H9 (cell line): ENCODE measurements around the gene TLX2. TPM values are rescaled to one million over a fixed set of nuclear protein-coding genes. Genes with fewer than 3 reads are reported as not detected.

Experiments used
- DNase-seq: peaks from one replicate; pipeline ENCODE4 v3.0.0-alpha.2; 2017
- H2AFZ ChIP-seq: one replicate; pipeline ENCODE4 v1.6.1; 2013; ENCODE audit warnings: mild to moderate bottlenecking, low read length, control low read depth, moderate library complexity
- H2AK5ac ChIP-seq: 2 replicates; pipeline ENCODE4 v1.6.1; 2013; ENCODE audit warnings: low read length, control low read depth, mixed read lengths; ENCODE audit not compliant: insufficient read length
- H2BK120ac ChIP-seq: one replicate; pipeline ENCODE4 v1.6.1; 2013; ENCODE audit warnings: low read depth, mild to moderate bottlenecking, low read length, control low read depth, inconsistent platforms; ENCODE audit not compliant: poor library complexity, severe bottlenecking
- H2BK12ac ChIP-seq: 2 replicates; pipeline ENCODE4 v1.6.1; 2013; ENCODE audit warnings: low read length, control low read depth, mixed read lengths, low read depth; ENCODE audit not compliant: insufficient read length
- H2BK15ac ChIP-seq: 2 replicates; pipeline ENCODE4 v1.6.1; 2013; ENCODE audit warnings: low read depth, low read length, control low read depth
- H2BK20ac ChIP-seq: one replicate; pipeline ENCODE4 v1.6.1; 2013; ENCODE audit warnings: low read depth, mild to moderate bottlenecking, low read length, control low read depth, inconsistent platforms; ENCODE audit not compliant: poor library complexity, severe bottlenecking
- H2BK5ac ChIP-seq: 2 replicates; pipeline ENCODE4 v1.6.1; 2013; ENCODE audit warnings: low read length, control low read depth, mixed read lengths; ENCODE audit not compliant: insufficient read length
- H3K14ac ChIP-seq: 2 replicates; pipeline ENCODE4 v1.6.1; 2013; ENCODE audit warnings: low read length, control low read depth; ENCODE audit not compliant: insufficient read depth
- H3K18ac ChIP-seq: 2 replicates; pipeline ENCODE4 v1.6.1; 2013; ENCODE audit warnings: low read depth, mild to moderate bottlenecking, mixed read lengths, low read length, control low read depth; ENCODE audit not compliant: insufficient read length
- H3K23ac ChIP-seq: 2 replicates; pipeline ENCODE4 v1.6.1; 2013; ENCODE audit warnings: low read length, control low read depth, mixed read lengths, low read depth; ENCODE audit not compliant: insufficient read length
- H3K23me2 ChIP-seq: 2 replicates; pipeline ENCODE4 v1.6.1; 2013; ENCODE audit warnings: low read depth, mild to moderate bottlenecking, mixed read lengths, low read length, control low read depth; ENCODE audit not compliant: insufficient read length, poor library complexity, severe bottlenecking
- H3K27ac ChIP-seq: 2 replicates; pipeline ENCODE4 v1.5.1; 2013; ENCODE audit warnings: low read length, control low read depth, mixed read lengths, low read depth; ENCODE audit not compliant: insufficient read length
- H3K27me3 ChIP-seq: 2 replicates; pipeline ENCODE4 v1.6.1; 2013; ENCODE audit warnings: low read length, control low read depth, inconsistent platforms; ENCODE audit not compliant: insufficient read depth
- H3K4ac ChIP-seq: 2 replicates; pipeline ENCODE4 v1.6.1; 2013; ENCODE audit warnings: low read depth, mild to moderate bottlenecking, control low read depth, inconsistent platforms, low read length, moderate library complexity
- H3K4me1 ChIP-seq: 2 replicates; pipeline ENCODE4 v1.6.1; 2013; ENCODE audit warnings: low read length, control low read depth, inconsistent platforms; ENCODE audit not compliant: insufficient read depth
- H3K4me2 ChIP-seq: 2 replicates; pipeline ENCODE4 v1.6.1; 2013; ENCODE audit warnings: low read length, control low read depth, mixed read lengths; ENCODE audit not compliant: insufficient read length, insufficient read depth
- H3K56ac ChIP-seq: 2 replicates; pipeline ENCODE4 v1.6.1; 2013; ENCODE audit warnings: low read depth, mild to moderate bottlenecking, mixed read lengths, low read length, control low read depth; ENCODE audit not compliant: insufficient read length
- H3K79me1 ChIP-seq: 2 replicates; pipeline ENCODE4 v1.6.1; 2013; ENCODE audit warnings: low read depth, mild to moderate bottlenecking, moderate library complexity, low read length, control low read depth, inconsistent platforms; ENCODE audit not compliant: insufficient read depth, poor library complexity, severe bottlenecking
- H3K79me2 ChIP-seq: 2 replicates; pipeline ENCODE4 v1.6.1; 2013; ENCODE audit warnings: low read length, control low read depth, inconsistent platforms; ENCODE audit not compliant: insufficient read depth
- H3K9ac ChIP-seq: 2 replicates; pipeline ENCODE4 v1.6.1; 2013; ENCODE audit warnings: low read length, control low read depth, mixed read lengths; ENCODE audit not compliant: insufficient read length; ENCODE audit errors: extremely low read depth
- H3K9me3 ChIP-seq: one replicate; pipeline ENCODE4 v1.6.1; 2013; ENCODE audit warnings: low read depth, low read length, inconsistent platforms; ENCODE audit not compliant: control insufficient read depth
- H3T11ph ChIP-seq: one replicate; pipeline ENCODE4 v1.6.1; 2013; ENCODE audit warnings: mild to moderate bottlenecking, low read length, control low read depth, inconsistent platforms
- H4K20me1 ChIP-seq: one replicate; pipeline ENCODE4 v1.6.1; 2013; ENCODE audit not compliant: control insufficient read depth, insufficient read length, insufficient read depth
- H4K5ac ChIP-seq: 2 replicates; pipeline ENCODE4 v1.6.1; 2013; ENCODE audit warnings: low read depth, mild to moderate bottlenecking, mixed read lengths, low read length, control low read depth; ENCODE audit not compliant: insufficient read length
- H4K8ac ChIP-seq: replicated peaks from 2 replicates; pipeline ENCODE4 v1.6.1; 2013; ENCODE audit warnings: low read length, control low read depth, mixed read lengths, low read depth; ENCODE audit not compliant: insufficient read length
- H4K91ac ChIP-seq: 2 replicates; pipeline ENCODE4 v1.6.1; 2013; ENCODE audit warnings: low read depth, mild to moderate bottlenecking, moderate library complexity, mixed read lengths, low read length, control low read depth; ENCODE audit not compliant: insufficient read length
- H3K27ac Mint-ChIP-seq, 3 experiments: 2 replicates in 2 of 3; 3 replicates in 1 of 3; pipeline ENCODE4 v1.8.0; 2020 to 2021; ENCODE audit warnings: mixed read lengths in 3 of 3, mild to moderate bottlenecking in 1 of 3, moderate library complexity in 1 of 3
- H3K27me3 Mint-ChIP-seq: 2 replicates; pipeline ENCODE4 v1.8.0; 2021; ENCODE audit warnings: low read depth, mild to moderate bottlenecking, moderate library complexity, mixed read lengths
- H3K36me3 Mint-ChIP-seq, 3 experiments: 2 replicates in 2 of 3; 3 replicates in 1 of 3; pipeline ENCODE4 v1.8.0; 2020 to 2021; ENCODE audit warnings: low read depth in 3 of 3, mixed read lengths in 3 of 3; ENCODE audit not compliant: insufficient read depth in 1 of 3
- H3K4me1 Mint-ChIP-seq, 2 experiments: 2 replicates each; pipeline ENCODE4 v1.8.0; 2020; ENCODE audit warnings: mixed read lengths in 2 of 2
- H3K4me3 Mint-ChIP-seq, 2 experiments: 2 replicates in 1 of 2; 3 replicates in 1 of 2; pipeline ENCODE4 v1.8.0; 2020 to 2021; ENCODE audit warnings: mild to moderate bottlenecking in 2 of 2, mixed read lengths in 2 of 2, moderate library complexity in 1 of 2
- H3K9me3 Mint-ChIP-seq, 2 experiments: 2 replicates in 1 of 2; 3 replicates in 1 of 2; pipeline ENCODE4 v1.8.0; 2020; ENCODE audit warnings: mild to moderate bottlenecking in 2 of 2, mixed read lengths in 2 of 2, moderate library complexity in 1 of 2
- CTCF ChIP-seq: fragments of 200-600 bp; sonication (generic); conservative IDR thresholded peaks from 3 replicates; pipeline ENCODE4 v1.8.0; 2021; ENCODE audit warnings: antibody characterized with exemption, mild to moderate bottlenecking
- WGBS: extraction: QIAGEN DNeasy Blood & Tissue Kit; methylation state at CpG from one replicate; pipeline ENCODE4 v1.1.7; 2013; ENCODE audit warnings: missing lambda C conversion rate, low lambda C conversion rate, mixed read lengths; ENCODE audit not compliant: insufficient read length; ENCODE audit errors: extremely low coverage; 5-methylcytosine and 5-hydroxymethylcytosine counted together
- total RNA-seq: library from RNA; stranded (reverse); gene quantifications from 2 replicates; pipeline ENCODE4 v1.2.1, GENCODE V29; 2021

The TLX2 gene
- total RNA-seq, 1 experiment from 2014 or later, result 0.20 TPM

- Histone ChIP-seq H3K79me1 (no peaks in the 10 kb centered on the region), H3K56ac (no peak overlapping the region), H3K23ac (no peak overlapping the region), H2AFZ (no peak overlapping the region), H3K9ac (no peak overlapping the region), H3K23me2 (peaks cover 4% of the 10 kb centered on the region), H4K20me1 (no peaks in the 10 kb centered on the region), H3T11ph (no peak overlapping the region), H3K18ac (no peak overlapping the region), H2AK5ac (no peak overlapping the region), H2BK15ac (no peak overlapping the region), H4K5ac (no peak overlapping the region), H4K8ac (no peak overlapping the region), H3K27me3 (no peaks in the 10 kb centered on the region), H4K91ac (no peak overlapping the region), H2BK12ac (no peak overlapping the region), H2BK5ac (no peak overlapping the region), H3K14ac (no peak overlapping the region), H2BK120ac (no peak overlapping the region), H3K4ac (no peak overlapping the region), H3K27ac (no peak overlapping the region), H3K4me2 (no peak overlapping the region), H3K4me1 (no peaks in the 10 kb centered on the region), H2BK20ac (no peak overlapping the region), H3K79me2 (0 out of 2 replicates have a peak, but pooled peaks cover 2% of the 10 kb centered on the region), H3K9me3 (no peaks in the 10 kb centered on the region)
- H3K27me3 Mint-ChIP-seq, result peaks cover 19% of the 10 kb centered on the region
- peaks cover 9% of the 10 kb centered on the region in 2 experiments for H3K4me1 Mint-ChIP-seq
- TF ChIP-seq CTCF, result no peak; the same call in 2 of the 3 replicates
- peaks cover 0 to 3% (median 2%) of the 10 kb centered on the region in 3 experiments; a peak in 3 of 7 replicates for H3K36me3 Mint-ChIP-seq
- H3K4me3 Mint-ChIP-seq, result no peak overlapping the region
- no peak for DNase-seq
- WGBS, result no CpG with 5 or more reads among the region's 3 CpGs
- H3K27ac Mint-ChIP-seq, result no peak overlapping the region
- no peaks in the 10 kb centered on the region for H3K9me3 Mint-ChIP-seq
Observed at GRCh38 chr2:74544634-74545033, 30.4 kb downstream of the TLX2 start.
